ENCODE data around the gene TDRD3.

TDRD3 gene

DNA sequence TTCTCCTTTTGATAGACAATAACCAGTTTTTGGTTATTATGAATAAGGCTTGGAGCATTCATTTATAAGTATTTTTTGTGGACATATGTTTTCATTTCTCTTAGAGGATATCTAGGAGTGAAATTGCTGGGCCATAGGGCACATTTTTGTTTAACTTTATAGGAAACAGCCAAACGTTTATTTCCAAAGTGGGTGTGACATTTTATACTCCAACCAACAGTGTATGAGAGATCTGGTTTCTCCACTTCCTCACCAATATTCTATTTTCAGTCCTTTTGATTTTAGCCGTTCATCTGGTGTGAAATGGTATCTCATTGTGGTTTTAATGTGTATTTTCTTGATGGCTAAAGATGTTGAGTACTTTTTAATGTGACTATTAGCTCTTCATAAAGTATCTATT is 21.9 kb downstream of the TDRD3 start:
- Histone ChIP-seq H3K36me3 (ENCODE audit: insufficient read depth, low read length) (no peaks in the 10 kb centered on the region), H3K4me3 (ENCODE audit: low read length) (no peak overlapping the region), H3K9me3 (ENCODE audit: insufficient read depth, low read depth, low read length) (0 out of 2 replicates have a peak, but pooled peaks cover 5% of the 10 kb centered on the region), H3K4me1 (ENCODE audit: insufficient read depth, low read length) (no peaks in the 10 kb centered on the region), H3K27ac (ENCODE audit: low read depth, low read length) (no peak overlapping the region), H3K9ac (ENCODE audit: low read depth, low read length) (no peak overlapping the region), H3K27me3 (ENCODE audit: insufficient read depth, low read length) (no peaks in the 10 kb centered on the region)
- WGBS: 93% methylated on average over 2 of the region's 2 CpGs

DNA sequence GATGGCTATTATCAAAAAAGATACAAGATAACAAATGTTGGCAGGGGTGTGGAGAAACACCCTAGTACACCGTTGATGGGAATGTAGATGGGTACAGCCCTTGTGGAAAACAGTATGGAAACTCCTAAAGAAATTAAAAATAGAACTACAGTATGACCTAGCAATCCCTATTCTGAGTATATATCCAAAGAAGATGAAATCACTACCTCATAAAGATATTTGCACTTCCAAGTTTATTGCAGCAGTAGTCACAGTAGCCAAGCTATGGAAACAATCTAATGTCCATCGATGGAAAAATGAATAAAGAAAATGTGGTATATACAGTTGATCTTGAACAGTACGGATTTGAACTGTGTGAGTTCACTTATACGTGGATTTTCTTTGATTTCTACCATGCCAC is 28.3 kb downstream of the TDRD3 start:
- H3K27ac ChIP-seq (ENCODE audit: low read depth, low read length): no peak overlapping the region
- no peaks in the 10 kb centered on the region for H3K27me3 ChIP-seq (ENCODE audit: insufficient read depth, low read length)
- no peak overlapping the region for H3K4me3 ChIP-seq (ENCODE audit: low read length)
- 92% methylated on average over 3 of the region's 4 CpGs for WGBS
- no peaks in the 10 kb centered on the region for H3K9me3 ChIP-seq (ENCODE audit: insufficient read depth, low read depth, low read length)
- no peaks in the 10 kb centered on the region for H3K36me3 ChIP-seq (ENCODE audit: insufficient read depth, low read length)
- H3K9ac ChIP-seq (ENCODE audit: low read depth, low read length): no peak overlapping the region
- H3K4me1 ChIP-seq (ENCODE audit: insufficient read depth, low read length): no peaks in the 10 kb centered on the region

DNA sequence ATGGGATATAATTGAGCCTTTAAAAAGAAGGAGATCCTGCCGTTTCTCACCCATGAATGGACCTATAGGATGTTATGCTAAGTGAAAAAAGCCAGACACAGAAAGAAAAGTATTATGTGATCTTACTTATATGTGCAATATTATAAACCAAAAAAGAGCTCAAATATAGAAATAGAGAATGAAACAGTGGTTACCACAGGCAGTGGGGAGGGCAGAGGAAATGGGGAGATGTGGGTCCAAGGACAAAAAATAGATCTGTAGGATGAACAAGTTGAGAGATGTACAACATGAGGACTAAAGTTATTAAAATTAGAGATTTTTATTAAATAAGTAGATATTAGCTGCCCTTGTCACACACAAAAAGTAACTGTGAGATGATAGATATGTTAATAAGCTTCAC is 29.1 kb downstream of the TDRD3 start:
- 96% methylated on average over 1 of the region's 1 CpG for WGBS

DNA sequence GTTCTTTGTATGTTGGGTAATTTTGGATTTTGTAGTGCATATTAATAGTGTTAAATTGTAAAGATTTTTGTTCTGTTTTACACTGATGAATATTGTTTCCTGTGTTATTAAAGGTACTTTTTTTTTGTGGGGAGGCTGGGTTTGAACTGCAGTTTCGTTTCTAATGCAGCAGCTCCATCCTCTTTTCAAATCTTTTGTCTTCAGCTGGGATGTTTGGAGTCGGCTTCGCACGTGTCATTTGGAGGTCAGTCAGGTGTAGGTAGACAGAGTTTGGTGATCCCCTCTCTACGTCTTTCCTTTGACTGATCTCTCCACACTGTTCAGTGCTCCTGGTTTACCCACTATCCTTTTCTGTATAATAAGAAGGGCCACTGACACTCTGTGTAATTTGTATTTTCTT is 30.3 kb downstream of the TDRD3 start:
- H3K27me3 ChIP-seq (ENCODE audit: insufficient read depth, low read length): no peaks in the 10 kb centered on the region
- no peaks in the 10 kb centered on the region for H3K4me1 ChIP-seq (ENCODE audit: insufficient read depth, low read length)
- no peak overlapping the region for H3K27ac ChIP-seq (ENCODE audit: low read depth, low read length)
- WGBS: 79% methylated on average over 2 of the region's 5 CpGs
- H3K4me3 ChIP-seq (ENCODE audit: low read length): no peak overlapping the region
- H3K9ac ChIP-seq (ENCODE audit: low read depth, low read length): no peak overlapping the region
- H3K9me3 ChIP-seq (ENCODE audit: insufficient read depth, low read depth, low read length): no peaks in the 10 kb centered on the region
- no peaks in the 10 kb centered on the region for H3K36me3 ChIP-seq (ENCODE audit: insufficient read depth, low read length)

More for the DNA sequence above, 29.1 kb downstream of the TDRD3 start:
- Histone ChIP-seq H3K27ac (ENCODE audit: low read depth, low read length) (no peak overlapping the region), H3K9ac (ENCODE audit: low read depth, low read length) (no peak overlapping the region), H3K4me1 (ENCODE audit: insufficient read depth, low read length) (no peaks in the 10 kb centered on the region), H3K36me3 (ENCODE audit: insufficient read depth, low read length) (no peaks in the 10 kb centered on the region), H3K4me3 (ENCODE audit: low read length) (no peak overlapping the region), H3K27me3 (ENCODE audit: insufficient read depth, low read length) (no peaks in the 10 kb centered on the region), H3K9me3 (ENCODE audit: insufficient read depth, low read depth, low read length) (no peaks in the 10 kb centered on the region)

DNA sequence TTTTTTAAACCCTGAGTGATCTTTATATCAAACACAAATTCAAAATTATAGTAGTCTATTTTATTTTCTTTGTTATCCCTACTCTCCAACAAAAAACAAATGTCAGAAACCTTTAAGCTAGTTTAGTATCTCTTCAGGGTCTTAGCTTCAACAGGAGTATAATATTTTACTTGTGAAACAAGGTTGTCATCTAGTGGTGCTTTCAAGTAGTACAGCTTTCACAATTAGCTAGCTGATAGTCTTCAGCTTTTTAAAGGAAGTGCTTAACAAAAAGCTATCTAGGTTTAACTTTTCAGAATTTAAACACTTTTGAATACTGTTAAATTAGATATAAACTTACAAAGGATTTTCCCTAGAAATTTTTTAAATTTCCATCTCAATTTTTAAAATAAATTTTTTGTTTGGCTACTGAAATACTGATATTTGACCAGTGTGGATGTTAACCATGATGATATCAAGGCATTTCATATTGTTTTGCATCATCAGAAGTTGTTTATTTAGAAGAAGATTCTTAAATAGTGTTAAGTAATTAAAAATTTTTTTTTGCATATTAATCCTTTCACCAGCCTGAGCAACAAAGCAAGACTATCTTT is 34.2 kb downstream of the TDRD3 start:
- no peaks in the 10 kb centered on the region for H3K27me3 ChIP-seq (ENCODE audit: insufficient read depth, low read length)
- H3K9me3 ChIP-seq (ENCODE audit: insufficient read depth, low read depth, low read length): no peaks in the 10 kb centered on the region
- H3K27ac ChIP-seq (ENCODE audit: low read depth, low read length): no peak overlapping the region
- H3K9ac ChIP-seq (ENCODE audit: low read depth, low read length): no peak overlapping the region
- no peaks in the 10 kb centered on the region for H3K4me1 ChIP-seq (ENCODE audit: insufficient read depth, low read length)
- no peak overlapping the region for H3K4me3 ChIP-seq (ENCODE audit: low read length)
- H3K36me3 ChIP-seq (ENCODE audit: insufficient read depth, low read length): no peaks in the 10 kb centered on the region

DNA sequence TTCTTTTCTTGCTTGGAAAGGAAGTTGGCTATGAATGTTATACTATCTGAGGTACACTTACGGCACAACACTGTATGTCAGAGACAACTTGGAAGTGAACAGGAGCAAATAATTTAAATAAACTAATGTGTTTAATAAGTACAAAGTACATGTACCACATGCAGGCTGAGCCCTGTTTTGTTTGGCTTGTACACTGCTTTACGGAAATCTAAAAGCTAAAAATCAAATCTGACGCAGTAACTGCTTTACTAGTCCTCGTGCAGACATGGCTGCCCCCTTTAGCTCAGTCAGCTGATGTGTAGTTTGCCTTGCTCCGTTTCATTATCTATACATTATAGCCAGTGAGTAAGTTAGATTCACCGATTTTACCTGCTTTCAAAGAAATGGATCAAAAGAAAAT is 36.5 kb downstream of the TDRD3 start:
- WGBS: 94% methylated on average over 6 of the region's 6 CpGs
- Histone ChIP-seq H3K4me1 (ENCODE audit: insufficient read depth, low read length) (no peaks in the 10 kb centered on the region), H3K36me3 (ENCODE audit: insufficient read depth, low read length) (no peaks in the 10 kb centered on the region), H3K27ac (ENCODE audit: low read depth, low read length) (no peak overlapping the region), H3K9ac (ENCODE audit: low read depth, low read length) (no peak overlapping the region), H3K27me3 (ENCODE audit: insufficient read depth, low read length) (no peaks in the 10 kb centered on the region), H3K9me3 (ENCODE audit: insufficient read depth, low read depth, low read length) (no peaks in the 10 kb centered on the region), H3K4me3 (ENCODE audit: low read length) (no peak overlapping the region)

DNA sequence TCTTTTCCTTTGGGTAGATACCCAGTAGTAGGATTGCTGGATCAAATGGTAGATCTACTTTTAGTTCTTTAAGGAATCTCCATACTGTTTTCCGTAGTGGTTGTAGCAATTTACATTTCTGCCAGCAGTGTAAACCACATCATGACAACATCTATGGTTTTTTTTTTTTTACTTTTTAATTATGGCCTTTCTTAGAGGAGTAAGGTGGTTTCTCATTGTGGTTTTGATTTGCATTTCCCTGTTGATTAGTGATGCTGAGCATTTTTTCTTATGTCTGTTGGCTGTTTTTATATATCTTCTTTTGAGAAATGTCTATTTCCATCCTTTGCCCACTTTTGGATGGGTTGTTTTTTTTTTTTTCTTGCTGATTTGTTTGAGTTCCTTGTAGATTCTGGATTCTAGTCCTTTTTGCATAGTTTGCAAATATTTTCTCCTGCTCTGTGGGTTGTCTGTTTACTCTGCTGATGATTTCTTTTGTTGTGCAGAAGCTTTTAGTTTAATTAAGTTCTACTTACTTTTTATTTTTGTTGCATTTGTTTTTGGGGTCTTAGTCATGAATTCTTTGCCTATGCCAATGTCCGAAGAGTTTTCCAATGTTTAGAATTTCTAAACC is 38.8 kb downstream of the TDRD3 start:
- Histone ChIP-seq H3K9me3 (ENCODE audit: insufficient read depth, low read depth, low read length) (no peaks in the 10 kb centered on the region), H3K4me1 (ENCODE audit: insufficient read depth, low read length) (no peaks in the 10 kb centered on the region)
- WGBS: 90% methylated on average over 1 of the region's 2 CpGs

DNA sequence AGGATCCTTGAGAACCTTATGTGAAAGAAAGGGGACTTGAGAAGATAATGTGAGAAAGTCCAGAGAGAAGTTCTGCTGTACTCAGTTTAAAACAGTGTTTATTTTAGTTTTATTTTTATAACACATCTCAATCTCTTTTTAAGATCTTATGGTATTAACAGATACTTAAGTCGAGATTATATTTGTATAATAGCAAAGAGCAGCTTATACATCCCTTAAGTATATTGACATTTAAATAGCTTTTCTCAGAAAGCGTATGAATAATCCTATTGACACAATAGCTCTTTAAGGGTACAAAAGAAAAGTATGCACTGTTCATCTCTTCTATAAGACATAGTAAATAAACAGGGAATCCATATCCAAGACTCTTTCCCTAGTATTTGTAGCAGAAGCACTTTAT is 42.2 kb downstream of the TDRD3 start:
- no peaks in the 10 kb centered on the region for H3K9me3 ChIP-seq (ENCODE audit: insufficient read depth, low read depth, low read length)

More for the DNA sequence above, 38.8 kb downstream of the TDRD3 start:
- Histone ChIP-seq H3K36me3 (ENCODE audit: insufficient read depth, low read length) (no peaks in the 10 kb centered on the region), H3K9ac (ENCODE audit: low read depth, low read length) (no peak overlapping the region), H3K27me3 (ENCODE audit: insufficient read depth, low read length) (no peaks in the 10 kb centered on the region), H3K27ac (ENCODE audit: low read depth, low read length) (no peak overlapping the region), H3K4me3 (ENCODE audit: low read length) (no peak overlapping the region)

DNA sequence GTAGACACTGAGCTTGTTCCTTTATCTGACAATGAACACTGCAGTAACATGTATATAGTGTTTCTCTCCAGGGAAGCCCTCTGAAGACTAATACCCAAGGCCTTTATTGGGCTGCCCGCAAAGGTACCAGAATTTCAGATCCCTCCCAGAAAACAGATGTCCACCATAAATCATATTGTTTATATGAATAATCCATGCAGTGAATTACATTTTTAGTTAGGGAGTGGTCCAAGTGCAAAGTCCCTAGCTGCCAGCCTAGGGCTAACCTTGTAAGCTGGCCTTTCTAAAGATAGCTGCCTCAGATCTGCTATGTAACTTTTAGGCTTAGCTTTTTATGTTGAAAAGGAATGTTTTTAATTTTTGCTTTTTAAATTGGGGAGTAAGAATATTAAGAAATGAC is 44.7 kb downstream of the TDRD3 start:
- no peak overlapping the region for H3K4me3 ChIP-seq (ENCODE audit: low read length)
- no peaks in the 10 kb centered on the region for H3K36me3 ChIP-seq (ENCODE audit: insufficient read depth, low read length)
- H3K27ac ChIP-seq (ENCODE audit: low read depth, low read length): no peak overlapping the region
- no CpG with 5 or more reads among the region's 1 CpG for WGBS
- no peaks in the 10 kb centered on the region for H3K27me3 ChIP-seq (ENCODE audit: insufficient read depth, low read length)
- H3K9me3 ChIP-seq (ENCODE audit: insufficient read depth, low read depth, low read length): no peaks in the 10 kb centered on the region
- H3K9ac ChIP-seq (ENCODE audit: low read depth, low read length): no peak overlapping the region
- no peaks in the 10 kb centered on the region for H3K4me1 ChIP-seq (ENCODE audit: insufficient read depth, low read length)

More for the DNA sequence above, 42.2 kb downstream of the TDRD3 start:
- H3K4me3 ChIP-seq (ENCODE audit: low read length): no peak overlapping the region
- no peaks in the 10 kb centered on the region for H3K36me3 ChIP-seq (ENCODE audit: insufficient read depth, low read length)
- H3K9ac ChIP-seq (ENCODE audit: low read depth, low read length): no peak overlapping the region
- no CpG with 5 or more reads among the region's 2 CpGs for WGBS
- H3K27me3 ChIP-seq (ENCODE audit: insufficient read depth, low read length): no peaks in the 10 kb centered on the region
- no peaks in the 10 kb centered on the region for H3K4me1 ChIP-seq (ENCODE audit: insufficient read depth, low read length)
- H3K27ac ChIP-seq (ENCODE audit: low read depth, low read length): no peak overlapping the region

DNA sequence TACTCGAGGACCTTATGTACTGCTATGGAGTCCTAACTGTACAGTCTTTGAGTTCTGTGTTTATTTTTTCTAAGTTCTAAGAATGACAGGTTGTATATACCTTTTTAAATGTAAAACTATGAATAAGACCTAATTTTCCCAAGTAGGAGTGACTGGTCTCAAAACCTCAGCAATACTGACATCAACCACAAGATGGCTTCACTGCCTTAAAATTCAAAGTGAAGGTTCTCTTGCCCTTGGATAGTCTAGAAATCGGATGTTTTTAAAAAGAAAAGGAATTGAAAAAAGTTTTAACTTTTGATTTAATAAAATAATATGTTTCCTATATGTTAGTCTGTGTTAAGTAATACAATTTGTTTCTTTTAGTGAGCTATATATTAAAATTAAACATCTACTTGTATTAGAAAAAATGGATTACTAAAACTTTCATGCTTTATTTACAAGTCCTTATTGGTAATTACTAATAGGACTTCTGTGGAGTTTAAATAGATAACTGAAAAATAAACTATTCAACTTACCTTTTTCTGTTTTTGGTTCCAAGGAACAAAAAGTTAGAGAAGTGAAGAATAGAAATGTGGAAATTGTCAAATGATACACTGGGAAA is 52.0 kb downstream of the TDRD3 start:
- Histone ChIP-seq H3K9ac (ENCODE audit: low read depth, low read length) (no peak overlapping the region), H3K4me1 (ENCODE audit: insufficient read depth, low read length) (peaks cover 10% of the 10 kb centered on the region), H3K36me3 (ENCODE audit: insufficient read depth, low read length) (no peaks in the 10 kb centered on the region), H3K27me3 (ENCODE audit: insufficient read depth, low read length) (no peaks in the 10 kb centered on the region), H3K27ac (ENCODE audit: low read depth, low read length) (no peak overlapping the region), H3K4me3 (ENCODE audit: low read length) (no peak overlapping the region), H3K9me3 (ENCODE audit: insufficient read depth, low read depth, low read length) (no peaks in the 10 kb centered on the region)
- 33% methylated on average over 1 of the region's 2 CpGs for WGBS

DNA sequence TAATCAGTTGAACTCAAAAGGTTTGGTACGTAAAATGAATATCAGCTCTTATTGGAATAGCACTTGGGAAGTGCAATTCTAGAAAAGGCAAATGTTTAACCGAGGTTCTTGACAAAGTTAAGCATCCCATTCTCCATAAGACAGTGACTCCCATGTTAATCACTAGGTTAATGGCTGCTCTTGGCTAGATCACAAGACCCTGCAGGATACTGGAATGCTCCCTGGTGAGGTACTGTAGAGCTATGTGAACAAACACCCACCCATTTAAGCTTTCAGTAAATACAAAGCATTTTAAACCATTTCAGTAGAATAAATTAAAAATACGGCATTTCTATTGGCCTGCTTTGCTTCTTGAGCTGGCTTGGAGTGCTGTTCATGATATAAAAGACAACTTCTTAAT is 56.5 kb downstream of the TDRD3 start:
- Histone ChIP-seq H3K4me3 (ENCODE audit: low read length) (no peak overlapping the region), H3K4me1 (ENCODE audit: insufficient read depth, low read length) (peaks cover 16% of the 10 kb centered on the region)
- WGBS: 58% methylated on average over 3 of the region's 3 CpGs

More for the DNA sequence above, 56.5 kb downstream of the TDRD3 start:
- Histone ChIP-seq H3K36me3 (ENCODE audit: insufficient read depth, low read length) (0 out of 2 replicates have a peak, but pooled peaks cover 2% of the 10 kb centered on the region), H3K9me3 (ENCODE audit: insufficient read depth, low read depth, low read length) (no peaks in the 10 kb centered on the region), H3K27ac (ENCODE audit: low read depth, low read length) (peak overlapping the region; percentile 9; the same call in 1 of the 2 replicates), H3K27me3 (ENCODE audit: insufficient read depth, low read length) (no peaks in the 10 kb centered on the region), H3K9ac (ENCODE audit: low read depth, low read length) (no peak overlapping the region)

Measured in HUES64 (cell line).